ENCODE measurements around the gene NCSTN.

GRCh38 chr1:160403244-160403643 is 60.1 kb downstream of the NCSTN start:
- TF ChIP-seq CTCF (IDR thresholded peaks at IDR 0.05; ENCODE audit: poor library complexity, severe bottlenecking) (no peak), EZH2 (IDR thresholded peaks at IDR 0.05; ENCODE audit: borderline replicate concordance, insufficient read depth, low read length, poor library complexity, severe bottlenecking) (no peak), TAF1 (IDR thresholded peaks at IDR 0.05; ENCODE audit: low read depth) (no peak)
- TF ChIP-seq, protein P1, sequence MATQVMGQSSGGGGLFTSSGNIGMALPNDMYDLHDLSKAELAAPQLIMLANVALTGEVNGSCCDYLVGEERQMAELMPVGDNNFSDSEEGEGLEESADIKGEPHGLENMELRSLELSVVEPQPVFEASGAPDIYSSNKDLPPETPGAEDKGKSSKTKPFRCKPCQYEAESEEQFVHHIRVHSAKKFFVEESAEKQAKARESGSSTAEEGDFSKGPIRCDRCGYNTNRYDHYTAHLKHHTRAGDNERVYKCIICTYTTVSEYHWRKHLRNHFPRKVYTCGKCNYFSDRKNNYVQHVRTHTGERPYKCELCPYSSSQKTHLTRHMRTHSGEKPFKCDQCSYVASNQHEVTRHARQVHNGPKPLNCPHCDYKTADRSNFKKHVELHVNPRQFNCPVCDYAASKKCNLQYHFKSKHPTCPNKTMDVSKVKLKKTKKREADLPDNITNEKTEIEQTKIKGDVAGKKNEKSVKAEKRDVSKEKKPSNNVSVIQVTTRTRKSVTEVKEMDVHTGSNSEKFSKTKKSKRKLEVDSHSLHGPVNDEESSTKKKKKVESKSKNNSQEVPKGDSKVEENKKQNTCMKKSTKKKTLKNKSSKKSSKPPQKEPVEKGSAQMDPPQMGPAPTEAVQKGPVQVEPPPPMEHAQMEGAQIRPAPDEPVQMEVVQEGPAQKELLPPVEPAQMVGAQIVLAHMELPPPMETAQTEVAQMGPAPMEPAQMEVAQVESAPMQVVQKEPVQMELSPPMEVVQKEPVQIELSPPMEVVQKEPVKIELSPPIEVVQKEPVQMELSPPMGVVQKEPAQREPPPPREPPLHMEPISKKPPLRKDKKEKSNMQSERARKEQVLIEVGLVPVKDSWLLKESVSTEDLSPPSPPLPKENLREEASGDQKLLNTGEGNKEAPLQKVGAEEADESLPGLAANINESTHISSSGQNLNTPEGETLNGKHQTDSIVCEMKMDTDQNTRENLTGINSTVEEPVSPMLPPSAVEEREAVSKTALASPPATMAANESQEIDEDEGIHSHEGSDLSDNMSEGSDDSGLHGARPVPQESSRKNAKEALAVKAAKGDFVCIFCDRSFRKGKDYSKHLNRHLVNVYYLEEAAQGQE (IDR thresholded peaks at IDR 0.05; ENCODE audit: borderline replicate concordance): no peak
